A673 (cell line): ENCODE results near the gene SDF4.

Source experiments
- EZH2 ChIP-seq: fragments of 200-600 bp; sonication (generic); IDR thresholded peaks from 2 replicates; pipeline ENCODE4 v1.6.1; 2017; ENCODE audit warnings: borderline replicate concordance, low read depth, mild to moderate bottlenecking, mixed read lengths, antibody characterized with exemption, low read length; ENCODE audit not compliant: poor library complexity, severe bottlenecking
- TF ChIP-seq, protein P1 (sequence below): fragments of 300-800, 200-600 bp; sonication (generic); conservative IDR thresholded peaks from 2 replicates; pipeline ENCODE4 v1.5.1; 2017; ENCODE audit warnings: low read depth, mild to moderate bottlenecking, antibody characterized with exemption, low read length, moderate library complexity, mixed read lengths

DNA sequence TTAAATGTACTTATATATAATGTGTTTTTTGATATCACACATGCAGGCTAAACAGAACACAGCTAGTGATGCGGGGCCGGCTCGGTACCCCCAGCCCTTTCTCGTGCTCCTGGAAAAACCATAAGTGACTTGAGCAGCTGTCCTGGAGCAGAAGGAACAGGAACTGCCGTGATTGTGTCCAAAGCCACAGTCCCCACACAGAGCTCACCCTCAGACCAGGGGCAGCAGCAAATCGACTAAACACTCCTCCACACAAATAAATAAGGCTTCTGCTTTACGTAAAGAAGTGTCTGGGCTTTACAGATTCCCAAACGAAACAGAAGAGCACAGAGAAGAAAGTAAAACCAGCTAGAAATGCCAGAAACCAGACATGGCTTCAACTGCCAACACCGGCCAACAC lies 32.2 kb upstream of the SDF4 start:
- TF ChIP-seq, protein P1, sequence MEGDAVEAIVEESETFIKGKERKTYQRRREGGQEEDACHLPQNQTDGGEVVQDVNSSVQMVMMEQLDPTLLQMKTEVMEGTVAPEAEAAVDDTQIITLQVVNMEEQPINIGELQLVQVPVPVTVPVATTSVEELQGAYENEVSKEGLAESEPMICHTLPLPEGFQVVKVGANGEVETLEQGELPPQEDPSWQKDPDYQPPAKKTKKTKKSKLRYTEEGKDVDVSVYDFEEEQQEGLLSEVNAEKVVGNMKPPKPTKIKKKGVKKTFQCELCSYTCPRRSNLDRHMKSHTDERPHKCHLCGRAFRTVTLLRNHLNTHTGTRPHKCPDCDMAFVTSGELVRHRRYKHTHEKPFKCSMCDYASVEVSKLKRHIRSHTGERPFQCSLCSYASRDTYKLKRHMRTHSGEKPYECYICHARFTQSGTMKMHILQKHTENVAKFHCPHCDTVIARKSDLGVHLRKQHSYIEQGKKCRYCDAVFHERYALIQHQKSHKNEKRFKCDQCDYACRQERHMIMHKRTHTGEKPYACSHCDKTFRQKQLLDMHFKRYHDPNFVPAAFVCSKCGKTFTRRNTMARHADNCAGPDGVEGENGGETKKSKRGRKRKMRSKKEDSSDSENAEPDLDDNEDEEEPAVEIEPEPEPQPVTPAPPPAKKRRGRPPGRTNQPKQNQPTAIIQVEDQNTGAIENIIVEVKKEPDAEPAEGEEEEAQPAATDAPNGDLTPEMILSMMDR = no peak
- TF ChIP-seq EZH2 = no peak
